Omental fat pad (tissue), 4 donors: ENCODE measurements around the gene ARL8A. TPM values are rescaled to one million over a fixed set of nuclear protein-coding genes. Genes with fewer than 3 reads are reported as not detected.
A peak's percentile ranks its signal among the peaks of the same experiment; 100 is the strongest.

Experiments used
- ATAC-seq: fragments of 150-250 bp; one replicate; pipeline ENCODE4 v1.9.1; 2016; ENCODE audit warnings: mild to moderate bottlenecking, moderate library complexity; ENCODE audit not compliant: low FRiP score
- DNase-seq: peaks from one replicate; pipeline ENCODE4 v3.0.0-alpha.2; 2019; ENCODE audit warnings: low spot score
- total RNA-seq, 4 donors: library from RNA; depleted of rRNA; stranded (reverse); fragments of >200 nt; gene quantifications; one replicate each; pipeline ENCODE4 v1.1.0, GENCODE V29; 2016
- TF ChIP-seq, protein P1 (sequence below), 3 donors: fragments of 450-650 bp; IDR thresholded peaks; one replicate each; pipeline ENCODE4 v1.5.1; 2016 to 2017; ENCODE audit warnings: antibody characterized with exemption in 3 of 3, mild to moderate bottlenecking in 3 of 3, moderate library complexity in 2 of 3

ARL8A gene
- total RNA-seq, 4 donors from 2014 or later, result 31.1 to 61.8 (median 43.0) TPM

DNA sequence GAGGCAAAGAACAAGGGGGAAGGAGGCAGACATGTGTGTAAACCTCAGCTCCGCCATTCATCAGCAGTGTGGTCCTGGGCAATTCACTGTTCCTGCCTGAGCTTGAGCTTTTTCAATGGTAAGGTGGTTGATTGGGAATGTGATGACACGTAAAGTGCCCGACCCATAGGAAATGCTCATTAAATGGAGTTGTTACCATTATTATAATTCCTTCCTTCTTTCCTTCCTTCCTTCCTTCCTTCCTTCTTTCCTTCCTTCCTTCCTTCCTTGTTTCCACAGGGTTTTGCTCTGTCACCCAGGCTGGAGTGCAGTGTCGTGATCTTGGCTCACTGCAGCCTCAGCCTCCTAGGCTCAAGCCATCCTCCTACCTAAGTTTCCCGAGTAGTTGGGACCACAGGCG, 17.5 kb downstream of the ARL8A start:
- TF ChIP-seq, protein P1, sequence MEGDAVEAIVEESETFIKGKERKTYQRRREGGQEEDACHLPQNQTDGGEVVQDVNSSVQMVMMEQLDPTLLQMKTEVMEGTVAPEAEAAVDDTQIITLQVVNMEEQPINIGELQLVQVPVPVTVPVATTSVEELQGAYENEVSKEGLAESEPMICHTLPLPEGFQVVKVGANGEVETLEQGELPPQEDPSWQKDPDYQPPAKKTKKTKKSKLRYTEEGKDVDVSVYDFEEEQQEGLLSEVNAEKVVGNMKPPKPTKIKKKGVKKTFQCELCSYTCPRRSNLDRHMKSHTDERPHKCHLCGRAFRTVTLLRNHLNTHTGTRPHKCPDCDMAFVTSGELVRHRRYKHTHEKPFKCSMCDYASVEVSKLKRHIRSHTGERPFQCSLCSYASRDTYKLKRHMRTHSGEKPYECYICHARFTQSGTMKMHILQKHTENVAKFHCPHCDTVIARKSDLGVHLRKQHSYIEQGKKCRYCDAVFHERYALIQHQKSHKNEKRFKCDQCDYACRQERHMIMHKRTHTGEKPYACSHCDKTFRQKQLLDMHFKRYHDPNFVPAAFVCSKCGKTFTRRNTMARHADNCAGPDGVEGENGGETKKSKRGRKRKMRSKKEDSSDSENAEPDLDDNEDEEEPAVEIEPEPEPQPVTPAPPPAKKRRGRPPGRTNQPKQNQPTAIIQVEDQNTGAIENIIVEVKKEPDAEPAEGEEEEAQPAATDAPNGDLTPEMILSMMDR (IDR thresholded peaks at IDR 0.05), result no peak
- DNase-seq, result no peak
- no peak for ATAC-seq

DNA sequence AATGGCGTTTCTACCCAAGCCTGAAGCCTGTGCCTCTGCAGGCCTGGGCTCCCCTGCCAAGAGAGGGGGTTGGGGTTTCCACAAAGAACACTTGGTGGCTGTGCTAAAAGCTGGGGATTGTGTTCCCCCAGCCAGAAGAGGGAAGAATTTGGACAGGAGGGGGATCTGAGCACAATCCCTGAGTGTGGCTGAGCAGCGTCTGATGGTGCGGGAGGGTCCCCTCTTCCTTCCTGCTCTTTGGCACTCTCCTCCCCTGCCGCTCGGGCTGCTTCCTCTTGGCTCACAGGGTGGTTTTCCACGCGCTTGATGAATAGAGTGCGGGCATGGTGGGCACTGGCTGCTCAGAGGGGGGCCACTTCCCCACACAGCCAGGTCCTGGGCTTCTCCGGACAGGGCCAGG, 18.1 kb downstream of the ARL8A start:
- ATAC-seq (no peak), DNase-seq (no peak)
- TF ChIP-seq, protein P1 (IDR thresholded peaks at IDR 0.05), result no peak

DNA sequence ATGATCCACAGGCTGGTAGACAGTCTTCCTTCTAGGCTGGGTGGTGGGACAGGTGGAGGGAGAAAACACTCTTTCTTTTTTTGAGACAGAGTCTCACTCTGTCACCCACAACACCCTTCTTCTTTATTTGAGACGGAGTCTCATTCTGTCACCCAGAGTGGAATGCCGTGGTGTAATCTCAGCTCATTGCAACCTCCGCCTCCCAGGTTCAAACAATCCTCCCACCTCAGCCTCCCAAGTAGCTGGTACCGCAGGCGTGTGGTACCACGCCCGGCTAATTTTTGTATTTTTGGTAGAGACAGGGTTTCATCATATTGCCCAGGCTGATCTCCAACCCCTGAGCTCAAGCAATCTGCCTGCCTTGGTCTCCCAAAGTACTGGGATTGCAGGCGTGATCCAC, 18.9 kb downstream of the ARL8A start:
- TF ChIP-seq, protein P1 (IDR thresholded peaks at IDR 0.05), result no peak
- ATAC-seq (no peak), DNase-seq (no peak)

DNA sequence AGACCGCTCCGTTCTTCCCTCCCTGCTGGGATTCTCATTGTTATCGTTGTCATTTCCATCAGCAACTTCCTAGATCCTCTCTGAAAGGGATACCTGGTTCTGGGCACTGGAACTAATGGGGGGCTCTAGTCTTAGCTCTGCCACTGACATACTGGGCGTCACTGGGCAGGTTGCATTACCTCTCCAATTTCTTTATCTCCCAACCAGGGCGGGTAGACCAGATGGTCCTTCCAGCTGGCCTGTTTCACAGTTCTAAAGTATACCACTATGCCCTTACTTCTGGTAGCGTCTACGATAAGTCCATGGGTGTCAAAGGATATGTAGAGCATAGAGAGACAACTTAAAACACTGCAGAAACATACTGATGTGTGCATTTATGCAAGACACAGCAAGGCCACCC, 20.4 kb downstream of the ARL8A start:
- ATAC-seq (no peak), DNase-seq (no peak)
- TF ChIP-seq, protein P1 (IDR thresholded peaks at IDR 0.05), result no peak

DNA sequence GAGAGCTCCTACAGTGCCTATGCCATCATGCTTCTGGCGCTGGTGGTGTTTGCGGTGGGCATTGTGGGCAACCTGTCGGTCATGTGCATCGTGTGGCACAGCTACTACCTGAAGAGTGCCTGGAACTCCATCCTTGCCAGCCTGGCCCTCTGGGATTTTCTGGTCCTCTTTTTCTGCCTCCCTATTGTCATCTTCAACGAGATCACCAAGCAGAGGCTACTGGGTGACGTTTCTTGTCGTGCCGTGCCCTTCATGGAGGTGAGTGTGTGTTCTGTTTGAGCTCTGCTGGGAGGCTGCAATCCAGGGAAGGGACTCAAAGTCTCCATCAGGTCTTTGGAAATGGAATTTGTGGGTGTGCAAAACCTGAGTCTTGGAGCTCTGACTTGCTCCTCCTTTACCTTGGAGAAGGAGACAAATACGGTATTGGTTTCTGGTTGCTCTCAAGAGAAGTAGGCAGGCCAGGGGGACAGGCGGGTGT, 21.2 kb downstream of the ARL8A start:
- ATAC-seq (no peak), DNase-seq (no peak)

DNA sequence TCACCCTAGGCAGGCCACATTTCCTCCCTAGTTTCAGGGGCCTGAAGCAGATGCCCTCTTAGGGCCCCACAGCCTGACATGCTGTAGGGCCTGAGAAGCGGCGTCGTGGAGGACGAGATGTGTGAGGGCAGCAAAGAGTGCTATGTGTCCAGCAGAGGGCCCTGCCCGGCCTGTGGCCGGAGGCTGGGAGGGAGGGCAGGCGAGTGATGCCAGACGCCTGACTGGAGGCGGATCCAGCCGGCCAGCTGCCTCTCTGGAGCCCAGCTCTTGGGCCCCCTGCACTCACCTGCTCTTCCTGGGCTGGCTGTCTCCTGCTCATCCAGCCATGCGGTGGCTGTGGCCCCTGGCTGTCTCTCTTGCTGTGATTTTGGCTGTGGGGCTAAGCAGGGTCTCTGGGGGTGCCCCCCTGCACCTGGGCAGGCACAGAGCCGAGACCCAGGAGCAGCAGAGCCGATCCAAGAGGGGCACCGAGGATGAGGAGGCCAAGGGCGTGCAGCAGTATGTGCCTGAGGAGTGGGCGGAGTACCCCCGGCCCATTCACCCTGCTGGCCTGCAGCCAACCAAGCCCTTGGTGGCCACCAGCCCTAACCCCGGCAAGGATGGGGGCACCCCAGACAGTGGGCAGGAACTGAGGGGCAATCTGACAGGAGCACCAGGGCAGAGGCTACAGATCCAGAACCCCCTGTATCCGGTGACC, 21.8 kb downstream of the ARL8A start, which contains the start of gene GPR37L1:
GPR37L1 (plus strand) TSS at position 279 of the 697 bp plus-strand sequence; CDS start at position 326, 47 bp downstream.
- DNase-seq (no peak), ATAC-seq (peak; percentile 51)
- TF ChIP-seq, protein P1 (IDR thresholded peaks at IDR 0.05), result no peak

More for the DNA sequence above, 21.2 kb downstream of the ARL8A start:
- TF ChIP-seq, protein P1 (IDR thresholded peaks at IDR 0.05), result no peak

DNA sequence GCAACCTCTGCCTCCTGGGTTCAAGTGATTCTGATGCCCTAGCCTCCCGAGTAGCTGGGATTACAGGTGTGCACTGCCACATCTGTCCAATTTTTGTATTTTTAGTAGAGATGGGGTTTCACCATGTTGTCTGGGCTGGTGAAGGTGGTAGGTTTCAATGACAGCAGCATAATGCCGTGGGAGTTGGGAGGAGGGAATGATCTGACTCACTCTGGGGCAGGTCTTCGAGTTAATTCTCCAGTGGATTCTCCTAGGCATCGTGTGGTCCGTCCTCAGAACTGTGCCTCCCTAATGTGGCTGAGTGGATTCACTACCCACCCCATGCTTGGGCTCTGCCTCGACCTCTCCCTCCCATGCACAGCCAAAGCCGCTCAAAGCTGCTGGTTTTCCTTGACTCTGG, 23.5 kb downstream of the ARL8A start:
- TF ChIP-seq, protein P1 (IDR thresholded peaks at IDR 0.05), result no peak
- DNase-seq (no peak), ATAC-seq (no peak)
